Diencephalon (tissue), 1 donor: ENCODE measurements around the gene ATP5F1A. TPM values are rescaled to one million over a fixed set of nuclear protein-coding genes. Genes with fewer than 3 reads are reported as not detected.

ENCODE experiments used
- small RNA-seq: library from RNA; depleted of rRNA; stranded (forward); fragments of <200 nt; gene quantifications from one replicate; pipeline ENCODE3, GENCODE V24; 2014
- total RNA-seq: library from RNA; depleted of rRNA; stranded (reverse); fragments of >200 nt; gene quantifications from one replicate; pipeline ENCODE4 v1.2.3, GENCODE V29; 2014

Gene ATP5F1A
- total RNA-seq, result 647 TPM

DNA sequence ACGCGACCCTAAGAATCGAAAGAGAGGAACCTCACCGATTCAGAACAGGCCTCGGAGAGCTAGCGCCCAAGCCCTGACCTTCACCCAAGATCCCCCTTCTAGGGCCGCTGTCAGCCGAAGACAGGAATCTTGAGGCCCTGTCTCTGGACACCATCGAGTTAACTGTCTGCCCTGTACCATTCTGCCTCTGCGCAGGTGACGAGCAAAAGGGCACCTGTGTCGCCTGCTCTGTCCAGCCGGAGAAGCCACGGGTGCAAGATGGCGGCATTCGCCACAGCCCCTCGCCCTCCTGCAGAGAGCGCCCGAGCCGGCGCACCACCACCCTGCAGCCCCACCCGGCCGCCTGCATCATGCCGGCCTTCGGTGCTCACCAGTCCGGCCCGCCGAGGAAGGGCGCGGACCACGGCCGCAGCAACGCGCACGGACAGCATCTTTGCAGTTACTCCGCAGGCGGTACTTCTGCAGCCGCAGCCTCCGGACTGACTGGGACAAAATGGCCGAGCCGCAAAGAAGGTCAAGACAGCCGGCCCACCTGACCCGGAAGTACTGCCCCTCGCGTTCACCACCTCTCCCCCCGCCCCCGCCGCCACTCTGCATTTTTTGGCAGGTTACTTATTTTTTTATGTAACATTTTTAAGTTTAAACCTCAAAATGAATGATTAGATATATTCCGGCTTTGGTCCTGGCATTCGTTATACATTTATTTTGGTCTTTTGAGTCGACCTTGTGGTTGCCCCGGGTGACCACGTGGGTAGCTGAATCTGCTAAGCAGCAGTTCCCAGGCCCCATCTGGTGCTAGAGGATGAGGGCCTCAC lies at the start of gene ATP5F1A:
TSS of gene ATP5F1A (minus strand) at position 496 of the 815 bp plus-strand sequence. CDS start at position 431, 65 bp downstream.

DNA sequence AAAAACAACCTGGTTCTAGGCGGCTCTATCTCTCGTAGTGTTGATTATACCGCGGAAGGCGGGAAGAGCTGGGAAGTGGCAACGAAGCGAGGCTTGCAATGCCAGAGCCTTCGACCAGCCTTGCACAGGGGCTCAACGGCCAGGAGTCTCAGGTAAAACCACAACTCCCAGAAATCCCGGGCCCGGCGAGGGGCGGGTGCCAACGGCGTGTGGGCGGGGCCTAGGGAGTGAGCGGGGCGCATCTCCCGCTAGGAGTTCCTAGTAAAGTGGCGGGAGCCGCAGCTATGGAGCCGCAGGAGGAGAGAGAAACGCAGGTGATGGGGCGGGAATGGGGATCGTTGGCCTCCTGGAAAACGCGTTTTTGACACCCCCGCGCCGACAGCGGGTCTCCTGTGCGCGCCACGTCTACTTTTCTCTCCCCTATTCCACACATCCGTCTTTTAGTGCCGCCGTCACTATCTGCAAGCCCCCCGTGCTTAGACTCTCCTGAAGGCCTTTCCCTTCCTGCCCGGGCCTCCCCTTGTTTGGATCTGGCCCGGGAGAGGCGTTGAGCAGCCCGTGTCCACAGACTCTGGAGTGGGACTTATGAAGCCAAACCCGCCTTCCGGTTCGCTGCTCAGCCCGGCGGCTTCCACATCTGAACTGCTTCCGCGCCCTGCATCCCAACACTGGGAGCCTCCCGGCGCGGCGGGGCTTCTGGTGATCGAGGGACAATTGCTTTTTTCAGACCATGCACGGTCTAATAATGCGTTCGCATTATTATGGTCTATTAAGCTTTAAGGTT lies 6.2 kb upstream of the ATP5F1A start, which contains the start of gene HAUS1:
TSS of gene HAUS1 (plus strand) at position 258 of the 784 bp plus-strand sequence. CDS start at position 285, 27 bp downstream.

DNA sequence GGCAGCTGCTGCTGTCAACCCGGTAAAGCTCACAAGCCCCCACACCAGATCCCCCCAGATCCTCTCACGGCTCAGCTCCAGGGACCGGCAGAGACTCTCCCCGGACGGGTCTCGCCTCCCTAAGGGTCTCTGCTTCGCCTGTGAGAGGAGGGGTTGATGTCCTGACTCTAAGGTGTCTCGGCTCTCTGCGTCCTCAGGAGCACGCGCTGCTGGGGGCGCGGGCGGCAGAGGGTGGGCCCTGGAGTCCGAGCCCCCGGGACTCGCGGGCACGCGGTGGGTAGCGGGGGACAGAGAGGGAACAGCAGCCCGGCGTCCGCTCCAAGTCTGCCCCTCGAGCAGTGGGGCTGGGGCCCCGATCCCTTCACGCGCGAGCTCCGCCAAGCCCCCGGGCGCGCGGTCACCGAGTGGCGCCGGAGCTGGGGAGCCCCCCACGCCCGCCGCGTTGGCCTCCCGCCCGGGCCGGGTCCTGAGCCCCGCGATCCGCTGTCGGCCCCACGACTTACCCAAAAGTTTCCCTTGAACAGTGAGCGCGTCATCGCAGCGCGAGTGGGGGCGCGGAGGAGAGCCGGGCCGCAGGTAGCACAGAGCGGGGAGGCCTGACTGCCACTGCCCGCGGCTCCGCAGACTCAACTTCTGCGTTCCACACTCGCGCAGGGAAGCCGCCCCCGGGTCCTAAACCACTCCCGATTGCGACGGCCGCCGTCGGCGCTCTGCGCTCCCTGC lies 26.3 kb downstream of the ATP5F1A start, which contains the start of gene PSTPIP2:
TSS of gene PSTPIP2 (minus strand) at position 608 of the 723 bp plus-strand sequence. CDS start at position 536, 72 bp downstream.

Small RNAs within 50 kb of the gene (small RNA-seq; reads per million reads assigned to genes)
- gene RNU6-1278P (not detected), gene RNY4P37 (0.10 reads per million)

Other genes starting within 250 kb of the ATP5F1A start
- gene EPG5, start 131.0 kb downstream of the ATP5F1A start, total RNA-seq, result 25.4 TPM
- 2.3 TPM for gene PSTPIP2, start 26.0 kb downstream of the ATP5F1A start, total RNA-seq
- 30.4 TPM for gene HAUS1, start 6.1 kb upstream of the ATP5F1A start, total RNA-seq